CD4-positive, alpha-beta T cell treated with Interleukin-6 at 100 ng/mL for 8 hours (primary cell): Measurements from ENCODE around the gene WDR18.

ENCODE experiments used
- DNase-seq: peaks from one replicate; pipeline ENCODE4 v3.0.0-alpha.2; 2020; ENCODE audit warnings: mixed read lengths, low spot score

WDR18 gene

DNA sequence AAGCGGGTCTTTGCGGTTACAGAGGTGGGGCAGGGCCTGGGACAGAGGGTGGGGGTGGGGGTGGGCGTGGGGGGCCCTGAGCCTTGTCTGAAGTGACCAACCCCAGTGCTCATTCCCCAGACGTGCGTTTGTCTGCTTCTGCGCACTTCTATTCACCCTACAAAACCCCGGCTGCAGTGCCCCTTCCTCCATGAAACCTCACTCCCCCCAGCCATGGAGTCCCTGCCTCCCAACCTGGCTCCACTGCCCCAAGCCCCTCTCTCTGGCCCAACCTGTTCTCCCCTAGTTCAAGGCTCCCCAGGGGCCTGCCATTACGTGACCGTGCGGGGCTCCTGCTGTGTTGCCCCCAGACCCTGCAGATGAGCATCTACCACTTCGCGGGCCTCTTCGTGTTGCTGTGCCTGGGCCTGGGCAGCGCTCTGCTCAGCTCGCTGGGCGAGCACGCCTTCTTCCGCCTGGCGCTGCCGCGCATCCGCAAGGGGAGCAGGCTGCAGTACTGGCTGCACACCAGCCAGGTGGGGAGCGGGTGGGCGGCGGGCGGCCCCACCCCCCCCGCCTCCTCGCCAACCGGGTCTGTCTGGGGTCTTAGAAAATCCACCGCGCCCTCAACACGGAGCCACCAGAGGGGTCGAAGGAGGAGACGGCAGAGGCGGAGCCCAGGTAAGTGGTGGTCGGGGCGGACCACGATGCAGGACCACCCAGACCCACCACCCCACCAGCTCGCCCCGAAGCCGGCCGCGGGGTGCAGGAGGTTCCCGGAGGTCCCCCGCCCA lies 24.3 kb downstream of the WDR18 start:
- no peak for DNase-seq

DNA sequence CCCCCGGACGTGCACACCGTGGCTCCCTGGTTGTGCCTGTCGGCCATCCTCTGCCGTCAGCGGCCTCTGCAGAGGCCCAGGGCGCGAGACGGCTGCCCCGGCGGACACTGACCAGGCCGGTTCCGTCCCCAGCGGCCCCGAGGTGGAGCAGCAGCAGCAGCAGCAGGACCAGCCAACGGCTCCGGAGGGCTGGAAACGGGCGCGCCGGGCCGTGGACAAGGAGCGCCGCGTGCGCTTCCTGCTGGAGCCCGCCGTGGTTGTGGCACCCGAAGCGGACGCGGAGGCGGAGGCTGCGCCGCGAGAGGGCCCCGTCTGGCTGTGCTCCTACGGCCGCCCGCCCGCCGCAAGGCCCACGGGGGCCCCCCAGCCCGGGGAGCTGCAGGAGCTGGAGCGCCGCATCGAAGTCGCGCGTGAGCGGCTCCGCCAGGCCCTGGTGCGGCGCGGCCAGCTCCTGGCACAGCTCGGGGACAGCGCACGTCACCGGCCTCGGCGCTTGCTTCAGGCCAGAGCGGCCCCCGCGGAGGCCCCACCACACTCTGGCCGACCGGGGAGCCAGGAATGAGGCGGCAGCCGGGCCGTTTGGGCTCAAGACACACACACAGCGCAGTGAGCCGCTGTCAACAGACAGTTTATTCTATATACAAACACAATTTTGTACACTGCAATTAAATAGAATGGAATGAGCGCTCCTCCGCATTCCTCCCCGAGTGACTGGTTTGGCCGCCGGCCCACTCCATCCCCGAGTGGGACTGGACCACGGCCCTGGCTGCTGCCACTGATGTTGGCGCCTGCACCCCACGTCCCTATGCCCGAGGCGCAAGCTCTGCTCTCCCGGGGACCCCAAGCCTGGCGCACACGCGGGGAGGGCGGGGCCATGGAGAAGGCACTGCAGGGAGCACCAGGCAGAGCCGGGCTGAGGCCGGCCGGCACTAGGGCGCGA lies 25.2 kb downstream of the WDR18 start:
- no peak for DNase-seq

GRCh38 chr19:1009981-1010538 lies 25.9 kb downstream of the WDR18 start:
- DNase-seq, result no peak

DNA sequence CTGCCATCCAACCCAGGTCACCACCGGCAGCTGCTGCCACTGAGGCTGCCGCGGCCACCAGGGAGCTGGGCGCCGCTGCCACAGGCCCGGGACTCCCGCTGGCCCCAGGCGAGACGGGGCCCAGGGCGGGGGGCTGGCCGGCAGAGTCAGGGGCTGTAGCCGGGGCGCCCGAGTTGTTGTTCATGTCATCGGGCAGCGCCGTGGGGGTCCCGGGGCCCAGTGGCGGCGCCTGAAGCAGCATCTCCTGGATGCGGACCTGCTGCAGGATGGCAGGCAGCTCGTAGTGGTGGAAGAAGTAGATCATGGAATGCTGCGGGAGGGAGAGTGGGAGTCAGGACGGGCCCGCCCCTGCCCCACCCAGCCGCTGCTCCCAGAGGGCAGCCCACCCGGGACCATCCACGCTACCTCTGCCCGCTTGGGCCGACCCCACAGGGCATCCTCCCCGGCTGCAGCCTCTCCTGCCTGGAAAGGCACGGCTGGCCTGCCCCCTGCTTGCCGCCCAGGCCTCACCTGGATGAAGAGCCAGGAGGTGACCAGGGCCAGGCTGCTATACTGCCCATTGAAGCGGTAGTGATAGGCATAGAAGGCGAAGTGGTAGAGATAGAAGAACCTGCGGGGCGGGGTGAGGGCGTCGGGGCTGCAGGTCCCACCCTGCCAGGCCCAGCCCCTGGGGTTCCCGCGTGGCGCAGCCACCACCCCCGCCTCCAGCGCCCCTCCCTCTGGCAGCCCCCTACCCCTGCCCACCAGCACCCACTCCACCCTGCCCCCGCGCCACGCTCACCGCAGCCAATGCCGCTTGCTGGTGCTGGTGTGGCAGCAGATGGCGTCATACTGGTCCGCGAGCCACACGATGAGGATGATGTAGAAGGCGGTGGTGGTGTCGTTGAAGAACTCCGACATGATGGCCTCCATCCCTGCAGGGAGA lies 26.7 kb downstream of the WDR18 start:
- DNase-seq, result no peak

GRCh38 chr19:1011831-1012333 lies 27.7 kb downstream of the WDR18 start:
- no peak for DNase-seq

GRCh38 chr19:1012334-1012733 lies 28.2 kb downstream of the WDR18 start:
- no peak for DNase-seq

- DNase-seq, result no peak
Observed at GRCh38 chr19:1013218-1013617, 29.1 kb downstream of the WDR18 start.

GRCh38 chr19:1014161-1015060 lies 30.3 kb downstream of the WDR18 start:
- DNase-seq, result no peak

DNA sequence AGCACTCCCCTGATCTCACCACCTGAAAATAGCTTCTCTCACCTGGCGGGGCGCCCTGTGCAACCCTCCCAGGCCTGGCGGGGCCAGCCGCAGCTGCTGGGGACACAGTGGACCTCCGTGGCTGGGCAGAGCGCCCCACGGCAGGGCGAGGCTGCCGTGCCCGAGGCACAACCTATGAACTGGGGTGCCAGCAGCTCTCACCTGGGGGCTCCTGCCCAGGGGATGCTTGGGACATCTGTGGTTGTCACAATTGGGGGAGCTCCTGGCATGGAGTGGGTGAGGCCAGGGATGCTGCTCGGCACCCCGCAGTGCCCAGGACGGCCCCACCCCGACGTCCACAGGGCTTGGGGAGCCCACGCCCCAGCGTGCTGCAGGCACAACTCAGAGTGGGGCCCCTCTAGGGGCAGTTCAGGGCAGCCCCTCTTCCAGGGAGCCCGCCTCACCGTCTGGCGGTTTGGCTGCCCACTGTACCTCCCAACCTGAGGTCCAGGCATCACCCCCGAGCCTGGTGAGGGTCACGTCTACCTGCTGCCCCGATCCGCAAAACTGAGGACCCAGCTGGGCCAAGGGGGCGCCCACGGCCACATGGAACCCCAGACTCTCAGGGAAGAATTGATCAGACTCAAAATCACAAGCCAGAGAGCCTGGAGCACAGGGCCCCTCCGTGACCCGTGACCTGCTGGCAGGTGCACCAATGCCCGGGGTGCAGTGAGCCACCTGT lies 31.1 kb downstream of the WDR18 start:
- no peak for DNase-seq

GRCh38 chr19:1015782-1016646 lies 31.9 kb downstream of the WDR18 start:
- DNase-seq, result no peak

- DNase-seq, result no peak
Observed at GRCh38 chr19:1016647-1017114, 32.5 kb downstream of the WDR18 start.

DNA sequence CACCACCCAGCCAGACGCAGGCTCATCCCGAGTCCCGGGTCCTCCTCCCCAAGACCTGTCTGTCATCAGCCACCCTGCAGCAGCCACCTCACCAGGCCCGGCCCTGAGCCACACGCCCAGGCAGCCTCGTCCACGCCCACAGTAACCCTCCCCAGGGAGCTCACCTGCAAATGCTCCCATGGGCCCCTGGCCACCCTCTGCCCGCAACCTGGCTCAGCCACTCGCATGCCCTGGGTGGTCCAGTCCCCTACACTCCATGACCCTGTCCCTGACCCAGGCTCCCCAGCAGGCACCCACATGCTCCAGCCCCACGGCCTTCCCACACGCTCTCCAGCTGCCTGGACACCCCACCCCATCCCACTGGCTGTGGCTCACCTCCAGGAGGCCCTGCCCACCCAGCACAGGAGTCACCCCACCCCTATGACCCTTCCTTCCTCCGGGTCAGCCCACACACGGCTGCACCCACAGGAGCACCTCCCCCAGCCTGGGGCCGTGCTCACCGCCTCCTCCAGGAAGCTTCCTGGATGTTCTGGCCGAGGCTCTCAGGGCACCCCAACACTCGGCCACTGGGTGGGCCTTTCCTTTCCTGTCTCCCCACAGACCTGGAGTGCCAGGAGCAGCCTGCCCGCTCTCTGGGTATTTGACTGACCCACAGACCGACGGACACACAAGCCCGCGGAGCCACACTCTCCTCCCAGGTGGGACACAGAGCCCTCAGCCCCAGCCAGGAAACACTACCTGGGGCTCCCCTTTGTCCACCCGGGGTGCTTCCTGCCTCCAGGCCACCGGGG lies 33.2 kb downstream of the WDR18 start:
- no peak for DNase-seq

DNA sequence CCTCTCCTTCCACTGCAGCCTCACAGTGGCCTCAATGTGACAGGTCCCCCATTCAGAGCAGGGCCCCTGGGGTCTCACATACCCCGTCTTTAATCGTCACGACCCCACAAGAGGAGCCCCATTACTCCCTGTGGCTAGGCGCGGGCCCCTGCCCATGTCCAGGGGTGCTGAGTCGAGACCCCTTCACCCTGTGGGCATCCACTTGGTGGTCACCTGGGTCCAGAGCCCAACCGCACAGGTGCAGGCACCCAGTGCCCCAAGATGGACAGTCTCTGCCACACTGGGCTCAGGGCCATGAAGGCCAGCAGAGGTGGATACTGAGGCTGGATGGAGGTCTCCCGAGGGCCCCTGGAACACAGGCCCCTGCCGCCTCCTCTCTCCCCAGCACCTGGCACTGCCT lies 33.8 kb downstream of the WDR18 start:
- DNase-seq, result no peak

DNA sequence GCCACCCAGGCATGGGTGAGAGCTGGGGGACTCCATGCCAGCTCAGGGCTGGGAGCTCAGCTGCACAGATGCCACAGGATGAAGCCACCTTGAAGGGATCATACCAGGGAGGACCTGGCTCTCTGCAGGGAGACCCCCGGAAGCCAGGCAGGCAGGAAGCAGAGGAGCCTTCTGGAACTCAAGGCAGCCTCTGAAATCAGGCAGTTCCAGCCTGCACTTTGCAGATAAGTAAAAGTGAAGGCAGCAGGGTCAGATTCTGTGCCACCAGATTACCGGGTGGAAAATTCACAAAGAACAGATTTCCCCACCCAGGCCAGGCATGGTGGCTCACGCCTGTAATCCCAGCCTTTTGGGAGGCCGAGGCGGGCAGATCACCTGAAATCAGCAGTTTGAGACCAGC lies 34.2 kb downstream of the WDR18 start:
- DNase-seq, result no peak

DNA sequence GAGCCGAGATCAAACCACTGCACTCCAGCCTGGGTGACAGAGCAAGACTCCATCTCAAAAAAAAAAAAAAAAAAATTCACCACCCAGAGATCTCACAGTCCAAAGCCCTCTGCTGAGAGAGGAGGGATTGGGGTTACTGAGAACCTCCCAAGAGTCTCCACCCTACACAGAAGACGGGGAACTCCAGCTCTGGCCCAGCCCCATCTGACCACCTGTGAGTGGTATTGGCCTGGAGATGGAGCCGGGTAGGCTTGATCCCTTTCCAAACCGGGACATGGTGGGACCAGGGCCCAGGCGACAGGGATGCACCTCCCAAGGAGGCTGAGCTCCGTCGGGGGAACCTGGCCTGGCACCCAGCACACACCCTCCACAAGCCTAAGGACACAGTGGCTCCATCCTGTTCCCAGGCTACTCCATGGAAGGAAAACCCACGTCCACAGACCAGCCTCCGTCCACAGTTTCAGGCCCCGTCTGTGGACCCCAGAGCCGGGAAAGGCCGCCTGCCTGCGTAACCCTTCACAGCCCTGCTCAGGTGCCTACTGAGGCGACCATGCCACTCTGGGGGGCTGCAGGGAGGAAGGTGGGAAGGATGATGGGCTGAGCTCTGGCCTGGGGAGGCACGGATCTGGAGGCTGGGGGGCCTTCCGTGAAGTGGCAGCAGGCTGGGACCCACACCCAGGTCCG lies 34.9 kb downstream of the WDR18 start:
- DNase-seq, result no peak

- DNase-seq, result no peak
Observed at GRCh38 chr19:1019616-1019961, 35.4 kb downstream of the WDR18 start.
